WTC11 (cell line): ENCODE data around the gene APLN. TPM values are rescaled to one million over a fixed set of nuclear protein-coding genes. Genes with fewer than 3 reads are reported as not detected.

Experiments
- ATAC-seq: fragments of 200-7000 bp; cut with Tn5 transposase; 2 replicates; pipeline ENCODE4 v1.10.0; 2021; ENCODE audit warnings: mild to moderate bottlenecking, moderate library complexity
- CTCF ChIA-PET: fragments of 300-600 bp; sonication (Branson Sonifier 250); formaldehyde crosslinking; loops from one replicate; lab custom pipeline; 2021; ENCODE audit warnings: antibody characterized with exemption; lab: Charles Lee
- POLR2A ChIA-PET: fragments of 350-600 bp; sonication (Branson Sonifier 250); formaldehyde crosslinking; loops from one replicate; lab custom pipeline; 2021; ENCODE audit warnings: antibody characterized with exemption; lab: Charles Lee
- DNase-seq: peaks from one replicate; pipeline ENCODE4 v3.0.0; 2021; ENCODE audit warnings: low spot score
- H3K27ac Mint-ChIP-seq: 2 replicates; pipeline ENCODE4 v1.8.0; 2021; ENCODE audit warnings: mixed read lengths
- H3K27me3 Mint-ChIP-seq: 2 replicates; pipeline ENCODE4 v1.8.0; 2021; ENCODE audit warnings: low read depth, mild to moderate bottlenecking, moderate library complexity, mixed read lengths
- H3K36me3 Mint-ChIP-seq: 2 replicates; pipeline ENCODE4 v1.8.0; 2021; ENCODE audit warnings: mixed read lengths
- H3K4me1 Mint-ChIP-seq: 2 replicates; pipeline ENCODE4 v1.8.0; 2022; ENCODE audit warnings: mixed read lengths
- H3K4me3 Mint-ChIP-seq: 2 replicates; pipeline ENCODE4 v1.8.0; 2021; ENCODE audit warnings: mild to moderate bottlenecking, moderate library complexity, mixed read lengths
- H3K9me3 Mint-ChIP-seq: 2 replicates; pipeline ENCODE4 v1.8.0; 2021; ENCODE audit warnings: mixed read lengths
- ARID4B ChIP-seq: sonication (generic); formaldehyde crosslinking; IDR thresholded peaks from 2 replicates; pipeline ENCODE4 v1.8.0; 2023; ENCODE audit warnings: missing genetic modification reagents, mild to moderate bottlenecking, borderline replicate concordance
- CDX4 ChIP-seq: fragments of 250-450 bp; sonication (Bioruptor Pico); IDR thresholded peaks from 2 replicates; pipeline ENCODE4 v1.9.0; 2021; ENCODE audit warnings: moderate library complexity, mild to moderate bottlenecking, inconsistent platforms, borderline replicate concordance
- CTCF ChIP-seq: fragments of 200-600 bp; IDR thresholded peaks from 2 replicates; pipeline ENCODE4 v1.8.0; 2022; ENCODE audit warnings: antibody characterized with exemption
- E2F1 ChIP-seq: sonication (generic); formaldehyde crosslinking; IDR thresholded peaks from 2 replicates; pipeline ENCODE4 v1.8.0; 2022; ENCODE audit warnings: mild to moderate bottlenecking, missing genetic modification reagents
- EMX1 ChIP-seq: fragments of 250-450 bp; sonication (Bioruptor Pico); IDR thresholded peaks from 2 replicates; pipeline ENCODE4 v1.8.0; 2021; ENCODE audit warnings: mild to moderate bottlenecking
- ETV6 ChIP-seq: sonication (generic); formaldehyde crosslinking; IDR thresholded peaks from 2 replicates; pipeline ENCODE4 v1.8.1; 2022; ENCODE audit warnings: mild to moderate bottlenecking, missing genetic modification reagents
- JUN ChIP-seq: sonication (generic); formaldehyde crosslinking; IDR thresholded peaks from 2 replicates; pipeline ENCODE4 v1.8.0; 2023; ENCODE audit warnings: mild to moderate bottlenecking, missing genetic modification reagents
- MXD4 ChIP-seq: fragments of 250-450 bp; sonication (Bioruptor Pico); IDR thresholded peaks from 2 replicates; pipeline ENCODE4 v1.8.0; 2021; ENCODE audit warnings: mild to moderate bottlenecking, moderate library complexity, borderline replicate concordance
- MYBL2 ChIP-seq: sonication (generic); formaldehyde crosslinking; IDR thresholded peaks from 2 replicates; pipeline ENCODE4 v1.8.1; 2023; ENCODE audit warnings: mild to moderate bottlenecking, moderate library complexity, missing genetic modification reagents
- NFE2L1 ChIP-seq: sonication (generic); formaldehyde crosslinking; IDR thresholded peaks from 2 replicates; pipeline ENCODE4 v1.8.1; 2023; ENCODE audit warnings: missing genetic modification reagents
- TP53 ChIP-seq: sonication (generic); formaldehyde crosslinking; IDR thresholded peaks from 2 replicates; pipeline ENCODE4 v1.8.1; 2023; ENCODE audit warnings: mild to moderate bottlenecking, missing genetic modification reagents
- ZBTB21 ChIP-seq: sonication (generic); formaldehyde crosslinking; IDR thresholded peaks from 2 replicates; pipeline ENCODE4 v1.8.1; 2023; ENCODE audit warnings: mild to moderate bottlenecking, missing genetic modification reagents, borderline replicate concordance
- ZNF232 ChIP-seq: sonication (generic); formaldehyde crosslinking; IDR thresholded peaks from 2 replicates; pipeline ENCODE4 v1.8.0; 2022; ENCODE audit warnings: mild to moderate bottlenecking, missing genetic modification reagents
- ZNF423 ChIP-seq: fragments of 250-450 bp; sonication (Bioruptor Pico); IDR thresholded peaks from 2 replicates; pipeline ENCODE4 v2.1.2; 2022; ENCODE audit warnings: mild to moderate bottlenecking, moderate library complexity
- ZNF532 ChIP-seq: fragments of 250-450 bp; sonication (Bioruptor Pico); IDR thresholded peaks from 2 replicates; pipeline ENCODE4 v1.9.0; 2021; ENCODE audit warnings: mild to moderate bottlenecking, borderline replicate concordance
- total RNA-seq: library from RNA; stranded (reverse); gene quantifications from 3 replicates; pipeline ENCODE4 v1.2.3, GENCODE V29; 2021
- TF ChIP-seq, protein P1 (sequence below): sonication (generic); formaldehyde crosslinking; IDR thresholded peaks from 2 replicates; pipeline ENCODE4 v1.8.1; 2022; ENCODE audit warnings: mild to moderate bottlenecking, missing genetic modification reagents, moderate library complexity, borderline replicate concordance
- TF ChIP-seq, protein P2 (sequence below): sonication (generic); formaldehyde crosslinking; IDR thresholded peaks from 2 replicates; pipeline ENCODE4 v1.8.0; 2022; ENCODE audit warnings: mild to moderate bottlenecking, missing genetic modification reagents
- TF ChIP-seq, protein P3 (sequence below): fragments of 250-450 bp; sonication (Bioruptor Pico); IDR thresholded peaks from 2 replicates; pipeline ENCODE4 v1.9.0; 2021; ENCODE audit warnings: mild to moderate bottlenecking

Gene APLN
- total RNA-seq, 1 experiment from 2014 or later, result 4.2 TPM

DNA sequence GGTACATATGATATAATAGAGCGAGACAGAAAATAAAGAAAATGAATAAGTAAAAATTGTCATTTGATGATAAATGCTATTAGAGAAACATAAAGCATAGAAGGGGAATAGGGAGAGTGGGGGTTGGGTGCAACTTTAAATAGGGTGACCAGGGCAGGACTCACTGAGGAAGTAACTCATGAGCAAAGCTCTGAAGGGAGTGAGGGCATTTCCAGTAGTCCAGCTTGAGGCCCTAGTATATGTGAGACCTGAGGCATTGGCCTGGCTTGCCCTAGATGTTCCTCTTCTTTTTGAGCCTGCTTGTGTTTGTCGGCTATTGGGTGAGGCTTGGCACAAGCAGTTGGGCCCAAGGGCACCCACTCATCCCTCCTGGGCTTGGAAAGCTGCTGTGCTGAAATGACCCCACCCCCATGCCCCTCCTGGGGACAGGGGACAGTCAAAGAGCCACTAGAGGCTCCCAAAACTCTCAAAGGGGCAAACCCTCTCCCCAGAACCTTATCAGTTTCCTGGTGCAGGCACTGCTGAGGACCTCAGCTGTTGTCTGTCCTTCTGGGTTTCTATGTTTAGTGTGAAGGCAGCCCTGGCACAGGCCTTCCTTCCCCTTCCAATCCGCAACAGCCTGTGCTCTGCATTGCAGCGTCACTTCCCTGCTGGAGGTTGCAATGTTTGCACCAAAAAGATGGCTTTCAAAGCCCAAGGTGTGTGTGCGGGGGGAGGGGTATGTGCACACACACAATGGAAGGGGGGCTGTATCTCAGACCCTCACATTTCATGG lies 40.1 kb downstream of the APLN start:
- ChIA-PET CTCF (interaction anchor here (1.5 kb wide), 1 partner anchor 9 kb away, joined by 3 read pairs; no protein-coding TSS in a partner anchor), POLR2A (no interaction called here)
- Mint-ChIP-seq H3K4me1 (peaks cover 3% of the 10 kb centered on the region; the same call in 1 of the 2 replicates), H3K36me3 (no peaks in the 10 kb centered on the region), H3K27ac (no peak overlapping the region), H3K4me3 (no peak overlapping the region), H3K27me3 (no peaks in the 10 kb centered on the region), H3K9me3 (no peaks in the 10 kb centered on the region)
- DNase-seq (no peak), ATAC-seq (peak; percentile 32; the same call in 1 of the 2 replicates)
- TF ChIP-seq, protein P1, sequence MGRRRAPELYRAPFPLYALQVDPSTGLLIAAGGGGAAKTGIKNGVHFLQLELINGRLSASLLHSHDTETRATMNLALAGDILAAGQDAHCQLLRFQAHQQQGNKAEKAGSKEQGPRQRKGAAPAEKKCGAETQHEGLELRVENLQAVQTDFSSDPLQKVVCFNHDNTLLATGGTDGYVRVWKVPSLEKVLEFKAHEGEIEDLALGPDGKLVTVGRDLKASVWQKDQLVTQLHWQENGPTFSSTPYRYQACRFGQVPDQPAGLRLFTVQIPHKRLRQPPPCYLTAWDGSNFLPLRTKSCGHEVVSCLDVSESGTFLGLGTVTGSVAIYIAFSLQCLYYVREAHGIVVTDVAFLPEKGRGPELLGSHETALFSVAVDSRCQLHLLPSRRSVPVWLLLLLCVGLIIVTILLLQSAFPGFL (CRISPR knock-in tag), result no peak
- TF ChIP-seq ZNF532 (no peak), TP53 (CRISPR knock-in tag) (no peak), ZBTB21 (no peak), MYBL2 (CRISPR knock-in tag) (no peak), ARID4B (no peak), JUN (no peak), MXD4 (no peak), CTCF (no peak), ZNF232 (CRISPR knock-in tag) (no peak), NFE2L1 (CRISPR knock-in tag) (no peak), ETV6 (CRISPR knock-in tag) (no peak), EMX1 (no peak), CDX4 (CRISPR knock-in tag) (no peak), ZNF423 (CRISPR knock-in tag) (no peak), E2F1 (CRISPR knock-in tag) (no peak)
- TF ChIP-seq, protein P2, sequence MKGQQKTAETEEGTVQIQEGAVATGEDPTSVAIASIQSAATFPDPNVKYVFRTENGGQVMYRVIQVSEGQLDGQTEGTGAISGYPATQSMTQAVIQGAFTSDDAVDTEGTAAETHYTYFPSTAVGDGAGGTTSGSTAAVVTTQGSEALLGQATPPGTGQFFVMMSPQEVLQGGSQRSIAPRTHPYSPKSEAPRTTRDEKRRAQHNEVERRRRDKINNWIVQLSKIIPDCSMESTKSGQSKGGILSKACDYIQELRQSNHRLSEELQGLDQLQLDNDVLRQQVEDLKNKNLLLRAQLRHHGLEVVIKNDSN (CRISPR knock-in tag), result no peak
- TF ChIP-seq, protein P3, sequence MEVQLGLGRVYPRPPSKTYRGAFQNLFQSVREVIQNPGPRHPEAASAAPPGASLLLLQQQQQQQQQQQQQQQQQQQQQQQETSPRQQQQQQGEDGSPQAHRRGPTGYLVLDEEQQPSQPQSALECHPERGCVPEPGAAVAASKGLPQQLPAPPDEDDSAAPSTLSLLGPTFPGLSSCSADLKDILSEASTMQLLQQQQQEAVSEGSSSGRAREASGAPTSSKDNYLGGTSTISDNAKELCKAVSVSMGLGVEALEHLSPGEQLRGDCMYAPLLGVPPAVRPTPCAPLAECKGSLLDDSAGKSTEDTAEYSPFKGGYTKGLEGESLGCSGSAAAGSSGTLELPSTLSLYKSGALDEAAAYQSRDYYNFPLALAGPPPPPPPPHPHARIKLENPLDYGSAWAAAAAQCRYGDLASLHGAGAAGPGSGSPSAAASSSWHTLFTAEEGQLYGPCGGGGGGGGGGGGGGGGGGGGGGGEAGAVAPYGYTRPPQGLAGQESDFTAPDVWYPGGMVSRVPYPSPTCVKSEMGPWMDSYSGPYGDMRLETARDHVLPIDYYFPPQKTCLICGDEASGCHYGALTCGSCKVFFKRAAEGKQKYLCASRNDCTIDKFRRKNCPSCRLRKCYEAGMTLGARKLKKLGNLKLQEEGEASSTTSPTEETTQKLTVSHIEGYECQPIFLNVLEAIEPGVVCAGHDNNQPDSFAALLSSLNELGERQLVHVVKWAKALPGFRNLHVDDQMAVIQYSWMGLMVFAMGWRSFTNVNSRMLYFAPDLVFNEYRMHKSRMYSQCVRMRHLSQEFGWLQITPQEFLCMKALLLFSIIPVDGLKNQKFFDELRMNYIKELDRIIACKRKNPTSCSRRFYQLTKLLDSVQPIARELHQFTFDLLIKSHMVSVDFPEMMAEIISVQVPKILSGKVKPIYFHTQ (CRISPR knock-in tag), result no peak
